Ishikawa (cell line): ENCODE results near the gene PPARG.

Source experiments
- CEBPB ChIP-seq: IDR thresholded peaks from 2 replicates; pipeline ENCODE4 v1.6.1; 2012
- CREB1 ChIP-seq: IDR thresholded peaks from 2 replicates; pipeline ENCODE4 v1.6.1; 2012; ENCODE audit warnings: low read depth
- EGR1 ChIP-seq: IDR thresholded peaks from 2 replicates; pipeline ENCODE4 v1.6.1; 2012
- EP300 ChIP-seq: IDR thresholded peaks from 2 replicates; pipeline ENCODE4 v1.6.1; 2012; ENCODE audit warnings: borderline replicate concordance
- FOXM1 ChIP-seq: IDR thresholded peaks from 2 replicates; pipeline ENCODE4 v1.6.1; 2012; ENCODE audit warnings: low read depth, borderline replicate concordance
- NFIC ChIP-seq: IDR thresholded peaks from 2 replicates; pipeline ENCODE4 v1.6.1; 2012
- RAD21 ChIP-seq: IDR thresholded peaks from 2 replicates; pipeline ENCODE4 v1.6.1; 2012; ENCODE audit warnings: low read depth
- TAF1 ChIP-seq: IDR thresholded peaks from 2 replicates; pipeline ENCODE4 v1.6.1; 2012; ENCODE audit warnings: low read depth, mild to moderate bottlenecking
- TCF12 ChIP-seq: IDR thresholded peaks from 2 replicates; pipeline ENCODE4 v1.6.1; 2012; ENCODE audit warnings: low read depth
- TEAD4 ChIP-seq: IDR thresholded peaks from 2 replicates; pipeline ENCODE4 v1.6.1; 2012
- YY1 ChIP-seq: IDR thresholded peaks from 2 replicates; pipeline ENCODE4 v1.6.1; 2012; ENCODE audit warnings: low read depth
- ZBTB7A ChIP-seq: IDR thresholded peaks from 2 replicates; pipeline ENCODE4 v1.6.1; 2012; ENCODE audit warnings: low read depth
- TF ChIP-seq, protein P1 (sequence below): IDR thresholded peaks from 2 replicates; pipeline ENCODE4 v1.6.1; 2012; ENCODE audit warnings: low read depth, mild to moderate bottlenecking
- TF ChIP-seq, protein P2 (sequence below): IDR thresholded peaks from 2 replicates; pipeline ENCODE4 v1.6.1; 2012
- TF ChIP-seq, protein P3 (sequence below): IDR thresholded peaks from 2 replicates; pipeline ENCODE4 v1.6.1; 2012

Gene PPARG

DNA sequence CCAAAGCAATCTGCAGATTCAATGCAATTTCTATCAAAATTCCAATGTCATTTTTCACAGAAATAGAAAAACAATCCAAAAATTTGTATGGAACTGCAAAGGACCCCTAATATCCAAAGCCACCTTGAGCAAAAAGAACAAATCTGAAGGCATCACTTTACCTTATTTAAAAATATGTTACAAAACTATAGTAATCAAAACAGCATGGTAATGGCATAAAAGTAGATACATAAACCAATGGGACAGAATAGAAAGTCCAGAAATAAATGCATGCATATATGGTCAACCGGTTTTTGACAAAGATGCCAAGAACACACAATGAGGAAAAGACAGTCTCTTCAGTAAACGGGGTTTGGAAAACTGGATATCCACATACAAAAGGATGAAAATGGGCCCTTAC lies 39.4 kb upstream of the PPARG start:
- no peak for TF ChIP-seq TAF1
- no peak for TF ChIP-seq TEAD4
- no peak for TF ChIP-seq NFIC

DNA sequence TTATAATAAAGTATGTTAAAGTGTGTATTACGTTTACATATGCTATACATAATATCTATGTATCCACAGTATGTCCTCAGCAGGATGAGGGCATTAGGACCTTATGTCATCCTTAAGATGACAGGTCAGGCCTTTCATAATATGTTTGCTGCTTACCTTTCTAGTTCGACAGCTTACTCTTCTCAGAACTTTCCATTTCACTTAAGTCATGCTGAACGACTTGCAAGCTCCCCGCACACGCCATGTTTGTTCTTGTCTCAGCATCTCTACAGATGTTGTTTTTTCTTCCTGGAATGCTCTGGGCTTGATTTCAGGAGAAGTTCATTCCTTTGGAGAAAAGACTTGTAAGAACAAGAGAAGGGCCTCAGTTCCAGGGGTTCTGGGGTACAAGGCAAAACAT lies 36.0 kb upstream of the PPARG start:
- TF ChIP-seq, protein P1, sequence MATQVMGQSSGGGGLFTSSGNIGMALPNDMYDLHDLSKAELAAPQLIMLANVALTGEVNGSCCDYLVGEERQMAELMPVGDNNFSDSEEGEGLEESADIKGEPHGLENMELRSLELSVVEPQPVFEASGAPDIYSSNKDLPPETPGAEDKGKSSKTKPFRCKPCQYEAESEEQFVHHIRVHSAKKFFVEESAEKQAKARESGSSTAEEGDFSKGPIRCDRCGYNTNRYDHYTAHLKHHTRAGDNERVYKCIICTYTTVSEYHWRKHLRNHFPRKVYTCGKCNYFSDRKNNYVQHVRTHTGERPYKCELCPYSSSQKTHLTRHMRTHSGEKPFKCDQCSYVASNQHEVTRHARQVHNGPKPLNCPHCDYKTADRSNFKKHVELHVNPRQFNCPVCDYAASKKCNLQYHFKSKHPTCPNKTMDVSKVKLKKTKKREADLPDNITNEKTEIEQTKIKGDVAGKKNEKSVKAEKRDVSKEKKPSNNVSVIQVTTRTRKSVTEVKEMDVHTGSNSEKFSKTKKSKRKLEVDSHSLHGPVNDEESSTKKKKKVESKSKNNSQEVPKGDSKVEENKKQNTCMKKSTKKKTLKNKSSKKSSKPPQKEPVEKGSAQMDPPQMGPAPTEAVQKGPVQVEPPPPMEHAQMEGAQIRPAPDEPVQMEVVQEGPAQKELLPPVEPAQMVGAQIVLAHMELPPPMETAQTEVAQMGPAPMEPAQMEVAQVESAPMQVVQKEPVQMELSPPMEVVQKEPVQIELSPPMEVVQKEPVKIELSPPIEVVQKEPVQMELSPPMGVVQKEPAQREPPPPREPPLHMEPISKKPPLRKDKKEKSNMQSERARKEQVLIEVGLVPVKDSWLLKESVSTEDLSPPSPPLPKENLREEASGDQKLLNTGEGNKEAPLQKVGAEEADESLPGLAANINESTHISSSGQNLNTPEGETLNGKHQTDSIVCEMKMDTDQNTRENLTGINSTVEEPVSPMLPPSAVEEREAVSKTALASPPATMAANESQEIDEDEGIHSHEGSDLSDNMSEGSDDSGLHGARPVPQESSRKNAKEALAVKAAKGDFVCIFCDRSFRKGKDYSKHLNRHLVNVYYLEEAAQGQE = no peak
- no peak for TF ChIP-seq TEAD4
- TF ChIP-seq RAD21 = no peak
- no peak for TF ChIP-seq CEBPB
- TF ChIP-seq, protein P2, sequence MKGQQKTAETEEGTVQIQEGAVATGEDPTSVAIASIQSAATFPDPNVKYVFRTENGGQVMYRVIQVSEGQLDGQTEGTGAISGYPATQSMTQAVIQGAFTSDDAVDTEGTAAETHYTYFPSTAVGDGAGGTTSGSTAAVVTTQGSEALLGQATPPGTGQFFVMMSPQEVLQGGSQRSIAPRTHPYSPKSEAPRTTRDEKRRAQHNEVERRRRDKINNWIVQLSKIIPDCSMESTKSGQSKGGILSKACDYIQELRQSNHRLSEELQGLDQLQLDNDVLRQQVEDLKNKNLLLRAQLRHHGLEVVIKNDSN = no peak
- TF ChIP-seq EGR1 = no peak
- TF ChIP-seq, protein P3, sequence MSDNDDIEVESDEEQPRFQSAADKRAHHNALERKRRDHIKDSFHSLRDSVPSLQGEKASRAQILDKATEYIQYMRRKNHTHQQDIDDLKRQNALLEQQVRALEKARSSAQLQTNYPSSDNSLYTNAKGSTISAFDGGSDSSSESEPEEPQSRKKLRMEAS = no peak
- no peak for TF ChIP-seq NFIC
- no peak for TF ChIP-seq YY1
- no peak for TF ChIP-seq CREB1
- TF ChIP-seq TCF12 = no peak
- no peak for TF ChIP-seq ZBTB7A
- no peak for TF ChIP-seq TAF1
- no peak for TF ChIP-seq FOXM1
- no peak for TF ChIP-seq EP300

DNA sequence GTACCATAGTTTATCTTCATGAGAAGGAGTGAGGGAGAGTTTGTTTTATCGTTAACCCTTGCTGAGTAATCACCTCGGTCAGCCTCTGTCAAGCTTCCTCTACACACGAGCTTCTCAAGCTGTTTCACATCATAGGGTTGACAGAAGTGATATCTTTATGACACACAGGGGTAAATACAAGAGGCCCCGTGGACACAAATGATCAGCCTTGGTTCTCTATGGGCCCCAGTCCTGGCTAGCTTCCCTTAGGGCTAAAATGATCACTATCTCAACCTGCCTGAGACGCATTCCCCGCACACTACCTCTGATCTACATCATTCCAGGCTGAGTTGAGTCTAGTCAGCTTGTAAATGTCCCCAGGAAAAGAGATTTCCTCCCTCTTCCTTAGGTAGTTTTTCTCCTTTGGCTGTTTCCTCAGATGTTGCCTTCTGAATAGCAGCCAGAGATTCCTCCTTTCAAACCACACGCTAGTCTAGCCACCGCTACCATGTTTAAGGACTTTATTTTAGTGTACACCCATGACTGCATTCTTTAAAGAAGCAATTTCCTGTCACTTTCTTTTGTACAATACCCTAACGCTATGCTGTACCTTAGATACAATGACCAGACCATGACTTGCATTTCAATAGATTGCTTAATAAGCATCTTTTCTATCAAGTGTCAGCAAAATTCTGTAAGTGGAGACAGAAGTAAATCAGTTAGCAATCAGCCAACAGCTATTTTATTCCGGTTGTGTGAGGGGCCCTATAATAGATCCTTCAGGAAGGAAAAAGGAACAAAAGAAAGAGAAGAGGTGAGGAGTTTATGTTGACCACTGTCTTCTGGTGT lies 35.1 kb upstream of the PPARG start:
- TF ChIP-seq EP300 (no peak), TCF12 (no peak), NFIC (no peak), RAD21 (no peak), CEBPB (no peak), YY1 (no peak)
- TF ChIP-seq, protein P3 = no peak
- TF ChIP-seq, protein P2 = no peak

DNA sequence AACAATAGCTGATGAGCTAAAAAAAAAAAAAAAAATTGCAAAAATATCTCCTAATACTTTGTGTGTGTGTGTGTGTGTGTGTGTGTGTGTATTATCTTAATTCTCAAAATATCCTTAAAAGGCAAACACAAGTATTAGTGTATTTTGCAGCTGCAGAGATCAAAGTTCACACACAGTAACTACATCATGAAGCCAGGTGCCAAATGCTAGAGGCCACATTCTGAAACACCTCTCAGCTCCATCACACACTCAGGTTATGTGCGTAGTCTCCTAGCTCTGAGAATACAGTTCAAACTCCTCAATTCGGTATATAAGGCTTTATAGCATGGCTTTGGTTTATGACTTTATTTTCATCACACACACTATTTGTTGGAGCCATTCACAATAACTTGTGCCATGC lies 33.5 kb upstream of the PPARG start:
- TF ChIP-seq ZBTB7A (no peak), CEBPB (no peak), CREB1 (no peak), TCF12 (no peak), YY1 (no peak), RAD21 (no peak), TAF1 (no peak)
- TF ChIP-seq, protein P2 = no peak
- TF ChIP-seq, protein P3 = no peak

DNA sequence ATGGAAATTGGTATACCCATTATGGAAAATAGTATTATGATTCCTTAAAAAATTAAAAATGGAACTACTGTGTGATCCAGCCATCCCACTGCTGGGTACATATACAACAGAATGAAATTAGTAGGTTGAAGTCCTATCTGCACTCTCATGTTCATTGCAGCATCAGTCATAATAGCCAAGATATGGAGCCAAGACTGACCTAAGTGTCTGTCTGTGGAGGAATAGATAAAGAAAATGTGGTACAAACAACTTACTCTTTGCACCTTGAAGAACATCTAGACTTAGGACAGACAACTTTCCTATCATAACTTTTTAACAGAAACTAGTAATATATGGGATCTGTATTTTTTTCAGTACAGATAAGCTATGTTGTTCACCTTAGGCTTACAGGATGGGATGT lies 30.0 kb upstream of the PPARG start:
- TF ChIP-seq, protein P2 = no peak

DNA sequence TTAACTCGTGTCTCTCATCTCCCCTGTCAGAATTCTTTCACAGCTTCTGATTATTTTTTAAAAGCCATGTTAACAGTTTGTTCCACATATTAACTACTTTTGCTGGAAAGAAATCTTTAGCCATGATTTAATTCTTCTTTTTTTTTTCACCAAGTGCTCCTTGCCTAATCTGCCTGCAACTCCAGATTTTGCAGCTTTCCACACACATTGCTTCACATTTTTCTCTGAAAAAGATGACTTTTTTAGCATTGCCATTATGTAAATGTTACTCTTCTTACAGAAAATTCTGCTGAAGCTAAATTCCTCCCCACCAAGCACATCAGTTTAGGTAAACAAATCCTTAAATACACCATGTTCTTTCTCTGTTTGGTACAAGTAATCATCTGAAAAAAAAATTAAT lies 23.4 kb upstream of the PPARG start:
- TF ChIP-seq RAD21 (no peak), EP300 (no peak), ZBTB7A (no peak), NFIC (no peak), CEBPB (no peak), FOXM1 (no peak), EGR1 (no peak), TAF1 (no peak), YY1 (no peak), TEAD4 (no peak)
- TF ChIP-seq, protein P1 = no peak
- TF ChIP-seq, protein P2 = no peak
- TF ChIP-seq, protein P3 = no peak
